ENCODE data around the gene LMBRD2. TPM values are rescaled to one million over a fixed set of nuclear protein-coding genes. Genes with fewer than 3 reads are reported as not detected.

LMBRD2 gene
- total RNA-seq, 1 donor from 2014 or later: 5.1 TPM

GRCh38 chr5:36070687-36071571 is 80.8 kb downstream of the LMBRD2 start:
- Mint-ChIP-seq H3K4me1 (ENCODE audit: unreplicated experiment) (peaks cover 9% of the 10 kb centered on the region), H3K36me3 (ENCODE audit: low read depth, unreplicated experiment) (no peaks in the 10 kb centered on the region), H3K27me3 (ENCODE audit: unreplicated experiment) (peaks cover 1% of the 10 kb centered on the region), H3K27ac (ENCODE audit: unreplicated experiment) (no peak overlapping the region), H3K9me3 (ENCODE audit: unreplicated experiment) (no peaks in the 10 kb centered on the region), H3K4me3 (ENCODE audit: unreplicated experiment) (no peak overlapping the region)
- no peak for DNase-seq (ENCODE audit: low spot score)
- TF ChIP-seq CTCF (IDR thresholded peaks at IDR 0.05; ENCODE audit: unreplicated experiment): no peak

GRCh38 chr5:36068751-36069281 is 82.9 kb downstream of the LMBRD2 start:
- Mint-ChIP-seq H3K4me3 (ENCODE audit: unreplicated experiment) (no peak overlapping the region), H3K4me1 (ENCODE audit: unreplicated experiment) (peaks cover 9% of the 10 kb centered on the region), H3K27ac (ENCODE audit: unreplicated experiment) (no peak overlapping the region), H3K9me3 (ENCODE audit: unreplicated experiment) (no peaks in the 10 kb centered on the region), H3K36me3 (ENCODE audit: low read depth, unreplicated experiment) (peaks cover 5% of the 10 kb centered on the region), H3K27me3 (ENCODE audit: unreplicated experiment) (peaks cover 3% of the 10 kb centered on the region)
- no peak for DNase-seq (ENCODE audit: low spot score)
- TF ChIP-seq CTCF (IDR thresholded peaks at IDR 0.05; ENCODE audit: unreplicated experiment): no peak

GRCh38 chr5:36066540-36067210 is 85.0 kb downstream of the LMBRD2 start, which contains the start of gene UGT3A2:
TSS of gene UGT3A2 (minus strand) at chr5:36066882. CDS start at chr5:36066789, 93 bp downstream.
- Mint-ChIP-seq H3K36me3 (ENCODE audit: low read depth, unreplicated experiment) (peaks cover 5% of the 10 kb centered on the region), H3K4me1 (ENCODE audit: unreplicated experiment) (peaks cover 9% of the 10 kb centered on the region), H3K4me3 (ENCODE audit: unreplicated experiment) (peak within 1 kb of the TSS; percentile 86), H3K27ac (ENCODE audit: unreplicated experiment) (peak within 1 kb of the TSS; percentile 4), H3K9me3 (ENCODE audit: unreplicated experiment) (no peaks in the 10 kb centered on the region), H3K27me3 (ENCODE audit: unreplicated experiment) (peaks cover 3% of the 10 kb centered on the region)
- no peak for TF ChIP-seq CTCF (IDR thresholded peaks at IDR 0.05; ENCODE audit: unreplicated experiment)
- peak; percentile 30 for DNase-seq (ENCODE audit: low spot score)

GRCh38 chr5:36066001-36066539 is 85.6 kb downstream of the LMBRD2 start:
- DNase-seq (ENCODE audit: low spot score): no peak
- Mint-ChIP-seq H3K4me3 (ENCODE audit: unreplicated experiment) (peak overlapping the region; percentile 86), H3K27ac (ENCODE audit: unreplicated experiment) (no peak overlapping the region), H3K4me1 (ENCODE audit: unreplicated experiment) (peaks cover 9% of the 10 kb centered on the region), H3K27me3 (ENCODE audit: unreplicated experiment) (peaks cover 2% of the 10 kb centered on the region), H3K36me3 (ENCODE audit: low read depth, unreplicated experiment) (peaks cover 5% of the 10 kb centered on the region), H3K9me3 (ENCODE audit: unreplicated experiment) (no peaks in the 10 kb centered on the region)
- TF ChIP-seq CTCF (IDR thresholded peaks at IDR 0.05; ENCODE audit: unreplicated experiment): no peak

Measured in endothelial cell (in vitro differentiated cells).